Nephron progenitor cell (in vitro differentiated cells): ENCODE results near the gene PEAK3.
A peak's percentile ranks its signal among the peaks of the same experiment; 100 is the strongest.

ENCODE experiments used
- DNase-seq: peaks from one replicate; pipeline ENCODE4 v3.0.0; 2021
- H3K27ac Mint-ChIP-seq: 2 replicates; pipeline ENCODE4 v1.8.0; 2021; ENCODE audit warnings: mild to moderate bottlenecking, moderate library complexity, mixed read lengths
- H3K27me3 Mint-ChIP-seq: 2 replicates; pipeline ENCODE4 v1.8.0; 2021; ENCODE audit warnings: mild to moderate bottlenecking, low read depth, mixed read lengths; ENCODE audit not compliant: poor library complexity
- H3K36me3 Mint-ChIP-seq: 2 replicates; pipeline ENCODE4 v1.8.0; 2021; ENCODE audit warnings: low read depth, mixed read lengths
- H3K4me1 Mint-ChIP-seq: 2 replicates; pipeline ENCODE4 v1.8.0; 2021; ENCODE audit warnings: mixed read lengths
- H3K4me3 Mint-ChIP-seq: 2 replicates; pipeline ENCODE4 v1.8.0; 2021; ENCODE audit warnings: mild to moderate bottlenecking, moderate library complexity, mixed read lengths
- H3K9me3 Mint-ChIP-seq: 2 replicates; pipeline ENCODE4 v1.8.0; 2021; ENCODE audit warnings: mild to moderate bottlenecking, moderate library complexity, mixed read lengths
- TF ChIP-seq, protein P1 (sequence below): fragments of 200-600 bp; sonication (generic); IDR thresholded peaks from 2 replicates; pipeline ENCODE4 v1.5.0; 2021; ENCODE audit warnings: antibody characterized with exemption

PEAK3 gene

DNA sequence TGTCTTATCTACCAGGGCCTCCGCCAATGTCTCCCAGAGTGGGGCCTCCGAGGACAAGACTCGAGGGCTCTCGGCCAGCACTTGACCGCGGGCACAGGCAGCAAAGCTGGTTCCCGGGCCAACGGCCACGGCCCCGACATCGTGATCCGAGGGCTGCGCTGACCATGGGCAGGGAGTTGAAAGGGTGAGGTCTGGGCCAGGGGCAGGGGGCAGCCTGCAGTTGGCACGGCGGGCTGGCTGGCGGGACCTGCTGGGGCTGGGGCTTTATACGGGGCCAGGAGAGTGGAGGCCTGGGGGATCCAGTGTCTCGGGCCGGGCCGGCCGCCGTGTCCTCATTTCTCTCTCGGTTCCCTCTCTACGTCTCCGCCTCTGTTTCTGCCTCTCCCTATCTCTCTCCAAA is 35.8 kb upstream of the PEAK3 start:
- TF ChIP-seq, protein P1, sequence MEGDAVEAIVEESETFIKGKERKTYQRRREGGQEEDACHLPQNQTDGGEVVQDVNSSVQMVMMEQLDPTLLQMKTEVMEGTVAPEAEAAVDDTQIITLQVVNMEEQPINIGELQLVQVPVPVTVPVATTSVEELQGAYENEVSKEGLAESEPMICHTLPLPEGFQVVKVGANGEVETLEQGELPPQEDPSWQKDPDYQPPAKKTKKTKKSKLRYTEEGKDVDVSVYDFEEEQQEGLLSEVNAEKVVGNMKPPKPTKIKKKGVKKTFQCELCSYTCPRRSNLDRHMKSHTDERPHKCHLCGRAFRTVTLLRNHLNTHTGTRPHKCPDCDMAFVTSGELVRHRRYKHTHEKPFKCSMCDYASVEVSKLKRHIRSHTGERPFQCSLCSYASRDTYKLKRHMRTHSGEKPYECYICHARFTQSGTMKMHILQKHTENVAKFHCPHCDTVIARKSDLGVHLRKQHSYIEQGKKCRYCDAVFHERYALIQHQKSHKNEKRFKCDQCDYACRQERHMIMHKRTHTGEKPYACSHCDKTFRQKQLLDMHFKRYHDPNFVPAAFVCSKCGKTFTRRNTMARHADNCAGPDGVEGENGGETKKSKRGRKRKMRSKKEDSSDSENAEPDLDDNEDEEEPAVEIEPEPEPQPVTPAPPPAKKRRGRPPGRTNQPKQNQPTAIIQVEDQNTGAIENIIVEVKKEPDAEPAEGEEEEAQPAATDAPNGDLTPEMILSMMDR = no peak
- Mint-ChIP-seq H3K27ac (no peak overlapping the region), H3K36me3 (peaks cover 5% of the 10 kb centered on the region), H3K4me3 (no peak overlapping the region), H3K4me1 (peaks cover 28% of the 10 kb centered on the region), H3K27me3 (peaks cover 41% of the 10 kb centered on the region), H3K9me3 (peaks cover 30% of the 10 kb centered on the region)
- no peak for DNase-seq

DNA sequence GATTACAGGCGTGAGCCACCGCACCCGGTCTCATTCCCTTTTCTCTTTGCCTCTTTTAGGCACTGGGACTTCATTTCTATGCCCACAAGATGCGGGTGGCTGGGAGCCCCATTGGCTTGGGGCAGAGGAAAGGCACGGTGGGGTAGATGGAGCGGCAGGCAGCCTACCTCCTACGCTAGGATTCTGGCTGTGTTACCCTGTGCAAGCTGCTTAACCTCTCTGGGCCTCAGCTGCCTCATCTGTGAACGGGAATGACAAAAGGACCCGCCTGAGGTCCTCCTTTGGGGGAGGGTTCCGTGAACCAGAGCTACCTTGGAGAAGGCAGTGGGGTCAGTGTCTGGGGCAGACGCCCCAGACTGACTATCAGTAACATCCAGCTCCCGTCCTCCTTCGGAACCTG is 35.3 kb upstream of the PEAK3 start:
- H3K9me3 Mint-ChIP-seq = peaks cover 30% of the 10 kb centered on the region
- peaks cover 46% of the 10 kb centered on the region for H3K27me3 Mint-ChIP-seq
- H3K4me3 Mint-ChIP-seq = no peak overlapping the region
- no peak for DNase-seq
- peaks cover 28% of the 10 kb centered on the region for H3K4me1 Mint-ChIP-seq
- TF ChIP-seq, protein P1 = no peak
- H3K27ac Mint-ChIP-seq = no peak overlapping the region
- peaks cover 5% of the 10 kb centered on the region for H3K36me3 Mint-ChIP-seq

DNA sequence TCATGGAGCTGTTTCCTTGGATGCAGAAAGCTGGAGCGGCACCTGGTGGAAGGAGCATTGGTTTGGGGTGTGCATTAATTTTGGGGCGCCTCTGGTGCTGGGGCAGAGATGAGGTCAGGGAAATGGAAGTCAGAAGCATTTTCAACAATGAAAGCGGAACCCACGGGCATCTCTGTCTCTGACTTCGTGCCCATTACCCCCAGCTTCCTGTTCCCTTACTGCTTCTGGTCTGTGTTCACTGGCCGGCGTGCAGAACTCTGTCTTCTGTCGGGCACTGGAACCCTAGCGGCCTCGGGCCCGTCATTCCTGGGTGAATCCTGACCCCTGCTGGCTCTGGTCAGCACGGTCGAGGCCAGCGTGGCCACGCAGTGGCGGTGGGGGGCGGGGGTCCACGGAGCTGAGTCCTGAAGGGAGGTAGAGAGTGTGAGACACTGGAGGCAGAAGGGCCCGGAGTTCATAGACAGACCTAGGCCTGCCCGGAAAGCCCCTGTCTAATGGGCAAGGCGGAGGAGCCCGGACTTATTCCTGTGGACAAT is 33.9 kb upstream of the PEAK3 start:
- Mint-ChIP-seq H3K4me3 (peak overlapping the region; percentile 15), H3K4me1 (peaks cover 28% of the 10 kb centered on the region), H3K36me3 (peaks cover 5% of the 10 kb centered on the region), H3K27me3 (peaks cover 58% of the 10 kb centered on the region), H3K27ac (peak overlapping the region; percentile 68), H3K9me3 (peaks cover 30% of the 10 kb centered on the region)
- peak; percentile 78 for DNase-seq
- TF ChIP-seq, protein P1 = peak; percentile 57

DNA sequence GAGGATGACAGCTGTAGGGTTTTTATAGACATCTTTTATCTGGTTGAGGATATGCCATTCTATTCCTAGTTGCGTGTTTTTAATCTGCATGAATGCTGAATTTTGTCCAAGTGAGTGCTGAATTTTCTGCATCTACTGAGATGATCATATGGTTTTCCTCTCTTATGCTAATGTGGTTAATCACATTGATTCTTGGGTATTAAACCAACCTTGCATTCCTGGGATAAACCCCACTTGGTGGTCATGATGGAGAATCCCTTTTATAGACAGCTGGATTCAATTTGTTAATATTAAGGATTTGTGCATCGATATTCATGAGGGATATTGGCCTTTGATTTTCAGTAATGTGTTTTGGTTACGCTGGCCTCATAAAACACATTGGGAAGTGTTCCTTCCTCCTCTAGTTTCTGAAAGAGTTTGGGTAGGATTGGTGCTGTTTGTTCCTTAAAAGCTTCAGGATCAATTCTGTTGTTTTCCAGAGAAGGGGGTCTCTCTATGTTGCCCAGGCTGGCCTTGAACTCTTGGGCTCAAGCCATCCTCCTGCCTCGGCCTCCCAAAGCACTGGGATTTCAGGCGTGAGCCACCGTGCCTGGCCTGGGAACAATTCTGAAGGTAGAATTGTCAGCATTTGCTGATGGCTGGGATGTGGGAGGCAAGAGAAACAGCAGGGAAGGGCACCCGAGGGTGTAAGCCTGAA is 33.3 kb upstream of the PEAK3 start:
- Mint-ChIP-seq H3K27ac (no peak overlapping the region), H3K4me1 (peaks cover 28% of the 10 kb centered on the region), H3K27me3 (peaks cover 63% of the 10 kb centered on the region), H3K36me3 (peaks cover 5% of the 10 kb centered on the region), H3K9me3 (peaks cover 30% of the 10 kb centered on the region), H3K4me3 (no peak overlapping the region)
- no peak for DNase-seq
- TF ChIP-seq, protein P1 = no peak

DNA sequence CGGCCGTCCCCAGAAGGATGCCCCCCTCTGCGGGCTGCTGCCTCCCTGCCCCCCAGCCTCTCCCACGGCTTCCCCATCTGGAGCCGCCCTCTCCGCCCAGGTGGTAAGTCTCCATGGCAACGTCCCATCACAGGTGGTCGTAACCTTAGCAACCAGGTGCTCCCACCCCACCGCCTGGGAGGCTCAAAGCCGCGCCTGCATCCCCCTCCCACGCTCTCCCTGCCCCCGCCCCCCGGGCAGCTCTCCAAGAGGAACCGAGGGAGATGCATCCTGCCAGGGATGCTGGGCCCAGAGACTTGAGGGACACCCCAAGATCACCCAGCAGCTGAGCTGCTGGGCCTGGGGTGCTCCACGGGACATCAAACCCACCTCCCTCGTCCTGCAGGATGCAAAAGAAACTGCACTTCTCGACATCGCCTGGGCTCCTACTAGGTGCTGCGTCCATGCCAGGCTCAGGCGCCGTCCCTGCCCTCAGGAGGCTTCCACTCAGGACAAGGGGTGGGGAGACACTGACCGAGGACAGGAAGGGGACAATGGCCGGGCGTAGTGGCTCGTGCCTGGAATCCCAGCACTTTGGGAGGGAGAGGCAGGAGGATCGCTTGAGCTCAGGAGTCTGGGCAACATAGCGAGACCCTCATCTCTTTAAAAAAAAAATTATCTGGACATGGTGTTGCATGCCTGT is 31.0 kb upstream of the PEAK3 start:
- H3K27me3 Mint-ChIP-seq = peaks cover 81% of the 10 kb centered on the region
- no peak overlapping the region for H3K4me3 Mint-ChIP-seq
- no peak overlapping the region for H3K27ac Mint-ChIP-seq
- H3K36me3 Mint-ChIP-seq = peaks cover 5% of the 10 kb centered on the region
- TF ChIP-seq, protein P1 = no peak
- H3K4me1 Mint-ChIP-seq = peaks cover 26% of the 10 kb centered on the region
- peaks cover 30% of the 10 kb centered on the region for H3K9me3 Mint-ChIP-seq
- DNase-seq = no peak
